ENCODE data around the gene BCL7A.
A peak's percentile ranks its signal among the peaks of the same experiment; 100 is the strongest.

BCL7A gene

DNA sequence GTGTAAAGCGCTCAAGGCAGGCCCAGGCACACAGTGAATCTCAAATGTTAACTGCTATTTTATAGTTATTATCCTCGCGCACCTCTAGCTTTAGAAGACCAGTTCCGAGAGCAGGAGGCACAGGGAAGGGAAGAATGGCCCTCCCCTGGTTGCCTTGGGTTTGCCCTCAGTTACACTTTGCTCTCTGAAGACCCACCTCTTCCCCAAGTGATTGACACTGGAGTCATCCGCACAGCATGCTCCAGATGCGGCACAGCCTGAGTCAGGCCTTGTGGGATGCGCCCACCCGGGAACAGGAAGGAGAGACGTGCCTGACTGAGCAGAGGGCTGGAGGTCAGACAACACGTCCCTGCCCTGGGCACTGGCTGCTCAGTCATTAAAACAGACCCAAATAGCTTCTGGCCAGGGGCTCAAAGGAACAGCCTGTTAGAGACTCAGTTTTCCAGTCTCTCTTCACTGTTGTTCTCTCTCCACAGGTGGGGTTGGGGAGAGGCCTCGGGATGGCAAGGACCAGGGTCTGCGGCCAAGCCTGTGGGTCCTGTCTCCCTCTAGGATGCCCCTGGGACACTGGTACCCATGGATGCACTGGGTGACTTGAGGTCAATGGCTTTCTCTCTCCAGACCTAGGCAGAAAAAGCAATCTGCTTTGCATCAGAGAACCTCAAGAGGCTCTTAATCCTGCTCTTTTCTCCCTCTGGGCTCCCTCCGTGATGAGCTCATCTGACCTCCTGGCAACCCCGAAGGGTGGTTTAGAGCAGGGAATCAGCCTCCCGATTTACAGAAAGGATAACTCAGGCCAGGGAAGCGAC is 43.3 kb downstream of the BCL7A start:
- H3K36me3 ChIP-seq (replicated peaks; ENCODE audit: insufficient read depth, low read length), result no peaks in the 10 kb centered on the region
- peaks cover 5% of the 10 kb centered on the region; the same call in 1 of the 2 replicates for H3F3A ChIP-seq (ENCODE audit: insufficient read depth, low read length)
- no peak for DNase-seq
- H3K4me2 ChIP-seq (ENCODE audit: low read depth, low read length), result peak overlapping the region; percentile 32; the same call in 1 of the 2 replicates
- no peaks in the 10 kb centered on the region for H3K27me3 ChIP-seq (replicated peaks; ENCODE audit: insufficient read depth, low read length)
- H3K4me1 ChIP-seq (ENCODE audit: low read length), result 0 out of 2 replicates have a peak, but pooled peaks cover 9% of the 10 kb centered on the region
- H3K27ac ChIP-seq (ENCODE audit: low read length), result no peak overlapping the region
- H3K79me2 ChIP-seq (ENCODE audit: low read length), result no peaks in the 10 kb centered on the region
- TF ChIP-seq EZH2 (optimal IDR thresholded peaks at IDR 0.05; ENCODE audit: low read depth, low read length) (no peak), EZH2phosphoT487 (IDR thresholded peaks at IDR 0.05; ENCODE audit: low read length) (no peak)
- TF ChIP-seq, protein P1, sequence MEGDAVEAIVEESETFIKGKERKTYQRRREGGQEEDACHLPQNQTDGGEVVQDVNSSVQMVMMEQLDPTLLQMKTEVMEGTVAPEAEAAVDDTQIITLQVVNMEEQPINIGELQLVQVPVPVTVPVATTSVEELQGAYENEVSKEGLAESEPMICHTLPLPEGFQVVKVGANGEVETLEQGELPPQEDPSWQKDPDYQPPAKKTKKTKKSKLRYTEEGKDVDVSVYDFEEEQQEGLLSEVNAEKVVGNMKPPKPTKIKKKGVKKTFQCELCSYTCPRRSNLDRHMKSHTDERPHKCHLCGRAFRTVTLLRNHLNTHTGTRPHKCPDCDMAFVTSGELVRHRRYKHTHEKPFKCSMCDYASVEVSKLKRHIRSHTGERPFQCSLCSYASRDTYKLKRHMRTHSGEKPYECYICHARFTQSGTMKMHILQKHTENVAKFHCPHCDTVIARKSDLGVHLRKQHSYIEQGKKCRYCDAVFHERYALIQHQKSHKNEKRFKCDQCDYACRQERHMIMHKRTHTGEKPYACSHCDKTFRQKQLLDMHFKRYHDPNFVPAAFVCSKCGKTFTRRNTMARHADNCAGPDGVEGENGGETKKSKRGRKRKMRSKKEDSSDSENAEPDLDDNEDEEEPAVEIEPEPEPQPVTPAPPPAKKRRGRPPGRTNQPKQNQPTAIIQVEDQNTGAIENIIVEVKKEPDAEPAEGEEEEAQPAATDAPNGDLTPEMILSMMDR (IDR thresholded peaks at IDR 0.05; ENCODE audit: low read length), result no peak
- no peaks in the 10 kb centered on the region for H3K9me3 ChIP-seq (replicated peaks; ENCODE audit: insufficient read depth, low read length)
- no peaks in the 10 kb centered on the region for H4K20me1 ChIP-seq (ENCODE audit: insufficient read depth, low read length)
- H3K9ac ChIP-seq (ENCODE audit: low read length), result no peak overlapping the region
- no peaks in the 10 kb centered on the region for H3K9me2 ChIP-seq (replicated peaks; ENCODE audit: insufficient read depth, low read length)
- no peak overlapping the region for H3K4me3 ChIP-seq (ENCODE audit: low read length)
- H2AFZ ChIP-seq (ENCODE audit: low read length), result no peak overlapping the region

DNA sequence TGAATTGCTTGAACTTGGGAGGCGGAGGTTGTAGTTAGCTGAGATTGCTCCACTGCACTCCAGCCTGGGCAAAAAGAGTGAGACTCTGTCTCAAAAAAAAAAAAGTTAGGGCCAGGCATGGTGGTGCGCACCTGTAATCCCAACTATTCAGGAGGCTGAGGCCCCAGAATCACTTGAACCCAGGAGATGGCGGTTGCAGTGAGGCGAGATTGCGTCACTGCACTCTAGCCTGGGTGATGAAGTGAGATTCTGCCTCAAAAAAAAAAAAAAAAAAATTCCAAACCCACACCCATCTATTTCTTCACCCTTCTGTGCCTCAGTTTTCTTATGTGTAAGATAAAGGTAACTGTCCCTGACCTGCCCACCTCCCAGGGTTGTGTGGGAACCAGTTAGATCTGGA is 45.9 kb downstream of the BCL7A start:
- peaks cover 5% of the 10 kb centered on the region; the same call in 1 of the 2 replicates for H3F3A ChIP-seq (ENCODE audit: insufficient read depth, low read length)
- H3K27ac ChIP-seq (ENCODE audit: low read length), result peak overlapping the region; percentile 61; the same call in 1 of the 2 replicates
- 0 out of 2 replicates have a peak, but pooled peaks cover 9% of the 10 kb centered on the region for H3K4me1 ChIP-seq (ENCODE audit: low read length)
- no peaks in the 10 kb centered on the region for H4K20me1 ChIP-seq (ENCODE audit: insufficient read depth, low read length)
- no peaks in the 10 kb centered on the region for H3K9me2 ChIP-seq (replicated peaks; ENCODE audit: insufficient read depth, low read length)
- H3K4me3 ChIP-seq (ENCODE audit: low read length), result peak overlapping the region; percentile 41
- H3K79me2 ChIP-seq (ENCODE audit: low read length), result no peaks in the 10 kb centered on the region
- H3K4me2 ChIP-seq (ENCODE audit: low read depth, low read length), result peak overlapping the region; percentile 58; the same call in 1 of the 2 replicates
- H3K36me3 ChIP-seq (replicated peaks; ENCODE audit: insufficient read depth, low read length), result no peaks in the 10 kb centered on the region
- TF ChIP-seq EZH2 (optimal IDR thresholded peaks at IDR 0.05; ENCODE audit: low read depth, low read length) (no peak), EZH2phosphoT487 (IDR thresholded peaks at IDR 0.05; ENCODE audit: low read length) (no peak)
- TF ChIP-seq, protein P1 (IDR thresholded peaks at IDR 0.05; ENCODE audit: low read length), result no peak
- no peak for DNase-seq
- peak overlapping the region; percentile 36; the same call in 1 of the 2 replicates for H2AFZ ChIP-seq (ENCODE audit: low read length)
- H3K9ac ChIP-seq (ENCODE audit: low read length), result peak overlapping the region; percentile 15; the same call in 1 of the 2 replicates
- H3K27me3 ChIP-seq (replicated peaks; ENCODE audit: insufficient read depth, low read length), result no peaks in the 10 kb centered on the region
- H3K9me3 ChIP-seq (replicated peaks; ENCODE audit: insufficient read depth, low read length), result no peaks in the 10 kb centered on the region

DNA sequence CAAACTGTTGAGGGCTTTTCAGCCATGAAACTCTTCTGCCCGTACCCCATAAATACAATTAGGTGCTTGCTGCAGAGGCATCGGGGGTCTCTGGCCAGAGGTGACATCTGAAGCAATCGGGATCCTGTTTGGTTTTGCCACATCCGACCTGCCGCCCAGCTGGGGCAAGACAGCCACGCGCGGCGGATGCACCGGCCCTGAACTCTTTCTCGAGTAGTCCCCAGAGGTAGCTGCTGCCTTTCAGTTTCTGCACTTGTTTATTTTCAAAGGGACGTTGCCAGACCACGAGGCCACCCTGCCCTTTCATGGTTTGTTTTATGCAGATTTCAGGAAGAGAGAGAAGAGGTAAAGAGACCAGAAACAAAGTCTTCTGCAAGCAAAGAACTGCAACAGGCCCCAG is 46.3 kb downstream of the BCL7A start:
- H2AFZ ChIP-seq (ENCODE audit: low read length), result peak overlapping the region; percentile 36; the same call in 1 of the 2 replicates
- no peaks in the 10 kb centered on the region for H3K9me2 ChIP-seq (replicated peaks; ENCODE audit: insufficient read depth, low read length)
- no peaks in the 10 kb centered on the region for H4K20me1 ChIP-seq (ENCODE audit: insufficient read depth, low read length)
- H3K27ac ChIP-seq (ENCODE audit: low read length), result peak overlapping the region; percentile 61; the same call in 1 of the 2 replicates
- TF ChIP-seq EZH2phosphoT487 (IDR thresholded peaks at IDR 0.05; ENCODE audit: low read length), result no peak
- peak overlapping the region; percentile 15; the same call in 1 of the 2 replicates for H3K9ac ChIP-seq (ENCODE audit: low read length)
- no peaks in the 10 kb centered on the region for H3K79me2 ChIP-seq (ENCODE audit: low read length)
- peak; percentile 73 for DNase-seq
- H3K4me2 ChIP-seq (ENCODE audit: low read depth, low read length), result peak overlapping the region; percentile 58
- no peaks in the 10 kb centered on the region for H3K27me3 ChIP-seq (replicated peaks; ENCODE audit: insufficient read depth, low read length)
- H3K36me3 ChIP-seq (replicated peaks; ENCODE audit: insufficient read depth, low read length), result no peaks in the 10 kb centered on the region
- H3K4me3 ChIP-seq (ENCODE audit: low read length), result peak overlapping the region; percentile 41
- H3K4me1 ChIP-seq (ENCODE audit: low read length), result 0 out of 2 replicates have a peak, but pooled peaks cover 9% of the 10 kb centered on the region
- H3K9me3 ChIP-seq (replicated peaks; ENCODE audit: insufficient read depth, low read length), result no peaks in the 10 kb centered on the region
- H3F3A ChIP-seq (ENCODE audit: insufficient read depth, low read length), result peaks cover 5% of the 10 kb centered on the region; the same call in 1 of the 2 replicates
